ENCODE measurements around the gene NID1.
"Not testable (repeated sequence)": the region's sequence is repeated elsewhere in the genome, so short reads cannot be mapped to it uniquely, and the experiment has no call there.

NID1 gene

DNA sequence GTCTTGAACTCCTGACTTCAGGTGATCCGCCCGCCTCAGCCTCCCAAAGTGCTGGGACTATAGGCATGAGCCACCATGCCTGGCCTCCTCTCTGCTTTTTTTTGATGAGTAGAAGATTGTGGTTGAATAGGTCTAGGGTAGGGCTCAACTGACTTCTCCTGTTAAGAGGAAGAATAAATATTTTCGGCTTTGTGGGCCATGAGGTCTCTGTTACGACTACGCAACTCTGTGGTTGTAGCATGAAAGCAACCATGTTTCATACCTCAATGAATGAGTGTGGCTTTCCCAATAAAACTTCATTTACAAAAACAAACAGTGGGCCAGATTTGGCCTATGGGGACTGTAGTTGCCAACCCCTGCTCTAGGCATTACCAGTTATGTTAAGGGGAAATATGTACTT, 67.8 kb downstream of the NID1 start:
- no peak for DNase-seq

DNA sequence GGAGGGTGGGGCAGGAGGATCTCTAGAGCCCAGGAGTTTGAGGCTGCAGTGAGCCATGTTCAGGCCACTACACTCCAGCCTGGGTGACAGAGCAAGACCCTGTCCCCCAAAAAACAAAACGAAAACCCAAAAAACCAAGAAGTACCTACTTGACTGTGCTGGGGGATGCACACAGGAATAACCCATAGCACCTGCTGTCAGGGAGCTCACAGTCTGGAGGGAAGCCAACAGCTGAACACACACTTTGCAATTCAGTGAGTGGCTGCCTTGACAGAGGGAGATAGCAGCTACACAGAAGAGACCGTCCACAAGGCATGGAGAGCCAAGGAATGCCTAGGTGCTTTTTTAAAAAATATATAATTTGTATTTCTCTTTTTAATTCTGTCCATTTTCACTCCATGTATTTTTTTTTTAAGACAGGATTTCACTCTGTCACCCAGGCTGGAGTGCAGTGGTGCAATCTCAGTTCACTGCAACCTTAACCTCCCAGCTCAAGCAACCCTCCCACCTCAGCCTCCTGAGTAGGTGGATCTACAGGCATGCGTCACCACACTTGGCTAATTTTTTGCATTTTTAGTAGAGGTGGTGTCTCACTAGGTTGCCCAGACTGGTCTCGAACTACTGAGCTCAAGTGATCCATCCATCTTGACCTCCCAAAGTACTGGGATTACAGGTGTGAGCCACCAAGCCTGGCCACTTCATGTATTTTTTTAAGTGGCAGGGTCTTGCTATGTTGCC, 68.7 kb downstream of the NID1 start:
- DNase-seq, result no peak

DNA sequence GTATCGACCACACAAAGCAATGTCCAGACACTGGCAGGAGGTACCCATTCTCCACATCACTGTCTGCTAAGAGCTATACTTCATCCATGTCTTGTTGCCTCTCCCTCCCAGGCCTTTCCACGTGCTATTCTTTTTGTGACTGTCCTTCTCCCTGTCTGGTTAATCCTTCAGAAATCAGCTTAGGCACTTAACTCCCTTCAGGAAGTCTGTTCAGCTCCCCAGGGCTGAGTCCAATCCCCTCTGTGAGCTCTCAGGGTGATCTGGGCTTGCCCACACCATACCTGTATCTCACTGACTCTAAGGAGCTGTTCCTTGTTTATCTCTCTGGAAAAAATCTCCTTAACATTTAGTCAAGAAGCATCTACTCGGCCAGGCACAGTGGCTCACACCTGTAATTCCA, 69.4 kb downstream of the NID1 start:
- DNase-seq, result no peak

DNA sequence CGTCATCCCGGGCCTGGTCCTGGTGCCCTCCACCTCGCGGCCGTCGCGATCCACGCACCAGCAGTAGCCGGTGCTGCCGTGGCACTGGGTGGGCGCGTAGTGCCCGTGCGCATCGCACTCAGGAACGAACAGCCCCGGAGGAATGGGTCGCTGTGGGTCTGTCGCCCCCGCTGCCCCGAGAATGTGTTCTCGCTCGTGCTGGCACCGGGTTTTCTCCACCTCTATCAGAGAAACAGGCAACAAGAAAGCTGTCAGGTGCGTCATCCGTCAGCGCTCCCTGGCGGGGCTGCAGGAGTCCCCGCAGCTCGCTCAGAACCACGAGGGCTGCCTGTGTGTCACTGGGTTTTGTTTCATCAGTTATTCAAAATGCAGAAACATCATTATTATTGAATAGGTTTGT, 71.2 kb downstream of the NID1 start:
- DNase-seq, result no peak

DNA sequence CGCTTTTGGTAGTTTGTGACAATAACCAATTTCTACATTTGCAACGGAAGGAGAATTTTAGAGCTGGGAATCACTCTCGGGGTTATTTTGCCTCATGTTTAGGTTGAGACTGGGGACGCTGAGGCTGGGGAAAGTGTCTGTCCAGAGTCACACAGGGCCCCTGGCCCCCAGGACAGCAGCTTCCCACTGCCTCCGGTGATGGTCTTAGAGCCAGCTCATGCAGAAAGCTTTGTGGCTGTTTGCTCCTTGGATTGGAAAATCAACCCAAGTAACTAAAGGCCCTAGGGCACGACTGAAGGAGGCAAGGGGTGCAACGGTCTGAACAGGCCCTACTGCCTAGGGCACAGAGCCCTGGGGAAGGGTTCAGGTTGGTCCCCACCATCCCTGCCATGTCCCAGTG, 72.0 kb downstream of the NID1 start:
- DNase-seq, result no peak

DNA sequence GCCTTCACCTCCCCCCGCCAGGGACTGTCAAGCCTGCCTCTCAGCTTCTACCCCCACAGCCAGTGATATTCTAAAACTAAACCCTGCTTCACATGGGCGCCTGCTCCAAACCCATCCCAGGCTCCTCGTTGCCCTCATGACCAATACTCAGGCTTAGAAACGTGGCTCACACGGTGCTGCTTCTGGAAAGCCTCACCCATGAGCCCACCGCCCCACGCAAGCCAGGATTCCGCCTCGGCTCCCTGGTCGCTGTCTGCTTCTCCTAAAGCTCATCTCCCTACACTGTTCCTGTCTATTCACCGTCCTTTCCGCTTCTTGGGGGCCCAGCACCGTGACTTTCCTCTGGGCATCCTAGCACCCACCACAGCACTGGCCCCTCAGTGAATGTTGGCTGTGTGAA, 72.5 kb downstream of the NID1 start:
- no peak for DNase-seq

DNA sequence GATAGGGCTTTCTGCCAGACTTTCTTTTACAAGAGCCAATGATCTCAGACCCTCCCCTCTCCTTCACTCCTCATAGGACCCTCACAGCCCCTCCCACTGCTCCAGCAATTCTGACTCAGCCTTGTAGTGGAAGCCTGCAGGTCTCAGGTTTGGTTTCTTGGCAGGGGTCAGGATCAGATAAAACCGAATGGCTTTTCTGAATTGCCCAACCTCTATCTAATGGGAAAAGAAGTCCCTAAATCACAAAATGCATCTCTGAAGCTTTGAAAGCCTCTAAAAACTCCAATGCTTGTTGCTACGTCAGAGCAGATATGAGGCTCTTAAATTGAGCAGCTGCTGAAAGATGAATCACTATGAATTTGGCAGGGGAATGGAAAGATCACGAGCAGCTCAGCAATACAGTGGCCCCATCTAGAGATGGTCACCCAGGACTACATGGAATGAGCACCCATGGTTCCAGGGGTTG, 74.5 kb downstream of the NID1 start:
- DNase-seq, result peak; percentile 60

DNA sequence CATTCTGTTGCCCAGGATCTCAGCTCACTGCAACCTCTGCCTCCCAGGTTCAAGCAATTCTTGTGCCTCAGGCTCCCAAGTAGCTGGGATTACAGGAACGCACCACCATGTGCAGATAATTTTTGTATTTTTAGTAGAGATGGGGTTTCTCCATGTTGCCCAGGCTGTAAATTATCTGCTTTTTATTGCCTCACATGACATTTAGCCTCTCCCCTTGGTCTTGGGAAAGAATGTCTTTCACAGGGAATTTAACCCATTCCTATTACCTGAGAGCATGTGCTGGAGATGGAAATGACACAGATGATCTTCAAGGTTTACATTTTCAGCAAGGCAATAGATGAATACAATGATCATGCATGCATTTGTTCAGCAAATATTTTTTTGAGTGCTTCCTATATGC, 75.8 kb downstream of the NID1 start:
- DNase-seq, result no peak

DNA sequence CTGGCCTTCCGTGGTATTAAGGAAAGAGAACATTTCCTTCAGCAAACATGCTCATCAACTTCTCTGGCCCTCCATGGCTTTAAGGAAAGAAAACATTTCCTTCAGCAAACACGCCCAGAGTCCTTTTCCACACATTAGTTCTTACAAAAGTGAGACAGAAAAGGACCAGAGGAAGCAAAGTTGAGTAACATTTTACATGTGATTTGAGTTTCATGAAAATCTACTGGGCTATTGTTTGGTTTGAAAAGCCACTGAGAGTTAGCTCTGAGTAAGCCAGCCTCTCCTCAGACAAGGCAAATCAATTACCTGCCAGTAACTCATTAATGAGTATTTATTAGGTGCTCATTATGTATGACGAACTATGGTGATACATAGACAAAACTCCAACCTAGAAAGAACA, 78.0 kb downstream of the NID1 start:
- DNase-seq, result no peak

DNA sequence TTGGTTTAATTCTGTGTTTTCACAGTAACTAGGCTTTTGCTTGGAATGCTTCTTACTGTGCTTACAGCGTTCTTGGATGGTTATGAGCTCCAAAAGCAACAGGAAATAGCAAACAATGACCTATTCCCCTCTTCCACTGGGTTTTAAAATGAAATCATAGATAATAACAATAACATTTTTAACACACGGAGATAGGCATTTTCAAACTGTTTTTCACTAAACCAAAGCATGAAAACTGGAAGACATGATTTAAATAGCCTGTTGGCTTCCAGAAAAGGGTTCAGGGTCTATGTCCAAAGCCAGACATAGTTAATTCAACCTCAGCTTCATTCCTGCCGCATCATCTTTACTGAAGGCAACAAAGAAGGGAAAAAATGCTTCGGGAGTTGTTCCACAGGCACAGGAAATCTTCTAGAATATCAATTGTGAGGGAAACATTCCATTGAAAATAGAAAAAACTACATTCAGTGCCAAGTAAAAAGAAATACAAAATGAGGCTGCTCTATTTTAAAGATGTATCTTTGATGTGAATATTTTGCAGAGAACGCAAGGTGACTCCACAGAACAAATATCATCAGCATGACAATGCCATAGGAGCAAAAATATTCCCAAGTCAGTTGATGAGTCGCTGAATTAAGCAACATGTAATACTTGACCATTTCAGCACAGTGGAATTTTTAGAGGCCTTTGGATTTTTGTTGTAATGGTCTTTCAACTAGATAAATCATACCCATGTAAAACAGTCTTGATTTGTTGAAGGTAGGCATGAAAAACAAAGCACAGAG, 80.7 kb downstream of the NID1 start:
- DNase-seq, result peak; percentile 90

DNA sequence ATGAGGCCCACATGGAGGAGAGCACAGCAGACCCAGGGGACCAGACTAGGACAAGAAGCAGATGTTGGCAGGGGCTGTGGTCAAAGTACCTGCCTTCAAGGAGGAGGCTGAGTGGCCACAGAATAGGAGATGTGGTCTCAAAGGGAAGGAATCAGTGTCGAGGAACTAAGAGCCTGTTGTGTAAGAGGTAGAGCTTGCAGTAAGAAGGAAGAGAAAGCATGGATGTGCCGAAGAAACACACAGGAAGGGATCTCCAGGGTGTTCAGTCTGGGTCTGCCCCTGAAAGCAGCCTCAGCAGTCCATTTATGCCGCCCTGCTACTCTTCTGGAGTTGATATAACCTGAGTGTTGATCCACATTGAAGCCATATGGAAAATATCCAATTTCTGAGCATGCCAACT, 83.9 kb downstream of the NID1 start:
- DNase-seq, result no peak

DNA sequence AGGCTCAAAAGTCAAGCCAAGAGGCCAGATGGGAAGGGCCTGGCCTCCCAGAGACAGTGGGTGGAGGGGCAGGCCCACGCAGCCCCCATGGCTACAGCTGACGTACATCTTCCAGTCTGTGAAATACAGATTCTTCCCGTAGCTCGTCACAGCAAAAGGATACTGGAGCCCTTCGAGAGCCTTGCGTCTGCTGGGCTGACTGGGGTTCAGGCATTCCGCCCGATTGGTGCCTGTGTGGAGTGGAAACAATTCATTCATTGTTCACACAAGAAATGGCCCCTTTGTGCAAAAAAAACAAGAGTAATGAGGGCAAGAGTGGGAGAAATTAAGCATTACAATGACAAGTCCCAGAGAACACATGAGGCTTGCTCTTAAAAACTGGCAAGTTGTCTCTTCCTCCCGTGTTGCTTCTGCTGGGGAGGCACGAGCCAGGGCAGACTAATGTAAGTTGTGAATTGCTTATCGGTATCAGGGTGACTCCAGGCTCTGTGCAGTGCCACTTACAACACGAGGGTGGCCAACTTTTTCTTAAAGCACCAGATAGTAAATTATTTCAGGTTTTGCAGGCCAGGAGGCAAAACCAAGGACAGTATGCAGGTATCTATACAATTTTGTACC, 85.1 kb downstream of the NID1 start:
- no peak for DNase-seq

DNA sequence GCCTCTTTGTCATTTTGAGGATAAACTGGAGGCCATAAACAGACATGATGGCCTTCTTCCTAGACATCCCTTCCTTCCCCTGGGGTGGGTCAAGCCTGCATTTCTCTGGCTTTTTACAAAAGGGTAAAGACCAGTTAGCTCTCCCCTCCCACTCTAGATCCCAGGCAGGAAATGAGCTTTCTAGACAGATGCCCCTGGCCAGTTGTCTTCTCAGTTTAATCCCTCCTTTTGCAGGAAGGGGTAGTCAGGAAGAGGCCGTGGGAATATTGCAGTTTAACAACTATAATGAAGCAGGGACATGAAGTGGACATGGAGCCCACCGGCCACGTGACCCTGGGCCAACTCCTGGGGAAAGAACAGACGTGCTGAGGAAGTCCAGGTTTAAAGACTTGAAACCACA, 85.7 kb downstream of the NID1 start:
- no peak for DNase-seq

DNA sequence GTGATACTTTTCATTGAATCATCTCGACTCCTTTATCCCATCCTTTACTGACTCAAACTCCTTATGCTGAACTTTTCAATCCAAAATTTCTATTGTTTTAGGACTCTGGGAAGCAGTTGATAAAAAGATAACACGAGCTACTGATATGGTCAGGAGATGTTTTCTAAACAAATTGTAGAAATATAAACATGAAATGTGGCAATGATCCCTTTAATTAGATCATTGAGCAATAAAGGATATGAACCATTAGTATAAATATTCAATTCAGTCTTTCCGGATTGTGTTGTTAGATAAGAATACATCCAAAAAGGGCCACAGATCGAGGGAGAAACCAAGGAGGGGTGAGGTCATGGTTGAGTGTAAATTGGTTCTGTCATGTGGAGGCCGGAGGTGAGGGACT, 88.4 kb downstream of the NID1 start:
- DNase-seq, result no peak

DNA sequence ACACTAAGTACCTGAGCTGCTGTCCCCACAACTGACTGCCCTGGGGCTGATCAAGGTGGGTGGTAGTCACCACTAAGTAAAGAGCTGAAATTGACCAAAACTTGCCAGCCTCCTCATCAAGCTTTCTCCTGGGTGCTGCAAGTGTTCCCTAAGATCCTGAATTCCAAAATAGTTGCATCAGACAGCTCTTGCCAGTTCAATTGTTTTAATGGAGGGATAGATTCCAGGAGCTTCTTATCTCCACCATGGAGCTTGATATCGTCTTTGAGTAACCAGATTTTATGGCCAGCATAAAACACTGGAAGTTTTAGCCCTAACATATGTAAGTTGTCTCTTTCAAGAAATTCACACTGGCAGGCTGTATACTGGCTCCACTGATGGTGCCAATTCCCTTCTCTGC, 90.3 kb downstream of the NID1 start:
- DNase-seq, result no peak

DNA sequence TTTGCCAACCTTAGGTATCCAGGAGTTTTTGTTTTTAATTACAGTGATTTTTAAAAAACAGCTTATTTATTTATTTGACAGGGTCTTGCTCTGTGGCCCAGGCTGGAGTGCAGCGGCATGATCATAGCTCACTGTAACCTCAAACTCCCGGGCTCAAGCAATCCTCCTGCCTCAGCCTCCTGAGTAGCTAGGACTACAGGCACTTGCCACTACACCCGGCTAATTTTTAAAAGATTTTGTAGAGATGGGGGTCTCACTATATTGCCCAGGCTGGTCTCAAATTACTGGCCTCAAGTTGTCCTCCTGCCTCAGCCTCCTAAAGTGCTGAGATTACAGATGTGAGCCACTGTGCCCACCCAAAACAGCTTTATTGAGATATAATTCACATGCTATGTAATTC, 92.2 kb downstream of the NID1 start:
- not testable (repeated sequence) for DNase-seq

DNA sequence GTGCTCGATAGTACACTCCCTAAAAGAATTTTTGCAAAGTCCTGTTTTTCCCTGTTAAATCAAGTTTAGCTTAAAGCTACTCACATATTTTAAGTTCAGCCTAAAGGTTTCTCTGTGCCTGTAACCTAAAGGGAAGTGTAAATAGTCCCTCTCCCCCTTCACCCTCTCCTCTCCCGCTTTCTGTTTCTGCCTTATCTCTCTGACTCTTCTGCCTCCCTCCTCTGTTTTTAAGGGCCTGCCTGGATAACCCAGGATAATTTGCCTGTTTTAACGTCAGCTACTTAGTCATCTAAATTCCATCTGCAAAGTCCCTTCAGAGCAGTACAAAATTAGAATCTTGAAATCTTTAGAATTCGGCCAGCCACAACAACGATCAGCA, 92.6 kb downstream of the NID1 start:
- peak; percentile 81 for DNase-seq

DNA sequence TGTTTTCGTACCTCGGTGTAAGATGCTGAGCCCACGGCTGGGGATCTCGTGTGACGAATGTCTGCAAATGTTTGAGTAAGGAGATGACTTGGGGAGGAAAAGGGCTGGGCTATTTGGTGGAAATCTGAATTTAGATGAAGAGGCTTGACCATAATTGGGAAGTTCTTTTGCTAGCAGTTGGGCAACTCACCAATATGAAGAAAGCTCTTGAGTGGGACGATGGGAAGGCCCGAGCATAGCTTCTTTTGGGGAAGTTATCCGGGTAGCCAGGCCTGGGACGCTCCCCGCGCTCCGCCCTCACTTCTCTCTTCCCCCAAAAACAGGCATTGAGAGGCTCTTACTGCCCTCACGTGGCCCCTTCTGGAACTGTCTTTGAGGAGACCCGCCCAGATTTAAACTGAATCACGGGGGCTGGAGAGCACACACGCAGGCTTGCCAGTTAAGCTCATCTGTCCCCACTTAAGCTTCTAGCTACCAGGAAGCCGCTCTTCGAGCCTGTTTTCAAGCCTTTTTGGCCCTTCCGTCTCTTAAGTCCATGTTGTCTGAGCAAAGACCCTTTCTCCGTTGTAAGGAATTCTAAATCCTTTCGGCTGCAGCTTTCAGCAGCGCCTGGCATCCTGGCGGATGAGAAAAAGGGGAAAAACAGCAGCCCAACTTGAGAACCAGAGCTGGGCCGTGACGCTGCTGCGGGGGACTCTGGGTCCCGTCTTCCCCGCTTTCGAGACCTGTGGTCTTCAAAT, 93.1 kb downstream of the NID1 start:
- DNase-seq, result peak; percentile 95

DNA sequence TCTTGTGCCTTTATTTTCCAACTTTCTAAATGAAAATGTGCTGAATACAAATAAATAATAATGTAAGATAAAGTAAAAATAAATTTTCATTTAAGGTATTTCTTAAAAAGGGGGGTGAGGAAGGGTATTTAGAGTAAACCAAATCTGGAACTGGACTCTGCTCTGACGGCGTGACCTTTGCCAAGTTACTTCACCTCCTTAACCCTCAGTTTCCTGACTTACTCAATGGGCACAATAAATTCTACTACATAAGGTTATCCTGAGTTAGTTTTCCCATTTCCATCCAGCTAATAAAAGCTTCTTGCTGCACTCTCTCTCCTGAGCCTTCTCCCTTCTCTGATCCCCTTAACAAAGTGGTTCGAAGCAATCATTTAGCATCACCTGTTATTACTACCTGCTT, 93.9 kb downstream of the NID1 start:
- no peak for DNase-seq

DNA sequence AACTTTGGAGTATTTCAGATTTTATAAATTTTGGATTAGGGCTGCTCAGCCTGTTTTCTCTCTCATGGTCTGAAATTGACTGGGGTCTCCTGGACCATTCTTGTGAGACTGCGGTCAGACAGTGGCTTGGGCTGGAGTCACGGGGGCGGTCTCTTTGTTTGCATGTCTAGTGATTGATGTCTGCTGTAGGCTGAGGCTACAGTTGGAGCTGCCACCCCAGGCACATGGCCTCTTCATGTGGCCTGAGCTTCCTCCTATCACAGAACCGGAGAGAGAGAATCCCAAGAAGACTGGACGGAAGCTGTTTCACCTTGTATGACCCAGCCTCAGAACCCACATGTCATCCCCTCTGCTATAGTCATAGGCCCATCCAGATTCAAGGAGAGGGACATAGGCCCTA, 96.1 kb downstream of the NID1 start:
- DNase-seq, result no peak

DNA sequence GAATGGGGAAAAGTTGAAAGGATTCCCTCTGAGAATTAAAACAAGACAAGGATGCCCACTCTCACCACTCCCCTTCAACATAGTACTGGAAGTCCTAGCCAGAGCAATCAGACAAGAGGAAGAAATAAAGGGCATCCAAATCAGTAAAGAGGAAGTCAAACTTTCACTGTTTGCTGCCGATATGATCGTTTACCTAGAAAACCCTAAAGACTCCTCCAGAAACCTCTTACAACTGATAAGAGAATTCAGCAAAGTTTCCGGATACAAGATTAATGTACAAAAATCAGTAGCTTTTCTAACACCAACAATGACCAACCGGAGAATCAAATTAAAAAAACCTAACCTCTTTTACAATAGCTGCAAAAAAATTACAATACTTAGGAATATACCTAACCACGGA, 98.8 kb downstream of the NID1 start:
- DNase-seq, result not testable (repeated sequence)

DNA sequence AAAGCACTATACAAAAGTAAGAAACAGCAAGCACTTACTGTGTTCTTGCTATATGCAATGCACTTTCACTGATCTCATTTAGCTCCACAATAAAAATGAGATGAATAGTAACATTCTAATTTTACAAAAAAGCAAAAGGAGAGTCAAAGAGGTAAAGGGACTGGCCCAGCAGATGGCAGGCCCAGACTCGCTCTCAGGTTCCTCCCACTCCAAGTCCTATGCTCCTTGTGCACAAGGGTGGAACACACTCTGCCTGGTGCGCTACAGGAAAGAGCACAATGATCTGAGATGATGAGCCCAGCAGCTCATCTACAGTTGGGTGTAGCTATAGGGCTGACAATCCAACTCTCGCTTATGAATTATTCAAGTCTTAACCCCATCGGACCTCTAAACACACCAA, 104.1 kb downstream of the NID1 start:
- no peak for DNase-seq

DNA sequence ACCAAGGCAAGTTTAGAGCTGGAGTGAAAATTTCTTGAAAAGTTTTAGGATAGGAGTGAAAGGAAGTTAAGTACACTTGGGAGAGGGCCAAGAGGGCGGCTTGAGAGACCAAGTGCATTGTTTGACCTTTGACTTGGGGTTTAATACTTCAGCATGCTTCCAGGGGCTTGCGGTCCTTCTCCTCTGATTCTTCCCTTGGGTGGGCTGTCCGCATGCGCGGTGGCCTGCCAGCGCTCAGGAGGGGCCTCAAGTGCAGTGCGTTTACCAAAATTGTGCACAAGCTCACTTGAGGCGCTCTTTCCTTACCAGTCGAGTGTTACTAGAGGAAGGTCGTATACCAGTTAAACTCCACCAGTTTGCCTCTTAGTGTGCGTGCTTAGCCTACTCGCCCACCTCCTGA, 106.9 kb downstream of the NID1 start:
- no peak for DNase-seq

Measured in fibroblast of skin of abdomen (primary cell).